Germinal center (tissue), 1 donor: ENCODE data around the gene DHRS1.

Experiments
- DNase-seq: peaks from one replicate; pipeline ENCODE4 v3.0.0; 2012; ENCODE audit warnings: mixed read lengths, low spot score

Gene DHRS1

DNA sequence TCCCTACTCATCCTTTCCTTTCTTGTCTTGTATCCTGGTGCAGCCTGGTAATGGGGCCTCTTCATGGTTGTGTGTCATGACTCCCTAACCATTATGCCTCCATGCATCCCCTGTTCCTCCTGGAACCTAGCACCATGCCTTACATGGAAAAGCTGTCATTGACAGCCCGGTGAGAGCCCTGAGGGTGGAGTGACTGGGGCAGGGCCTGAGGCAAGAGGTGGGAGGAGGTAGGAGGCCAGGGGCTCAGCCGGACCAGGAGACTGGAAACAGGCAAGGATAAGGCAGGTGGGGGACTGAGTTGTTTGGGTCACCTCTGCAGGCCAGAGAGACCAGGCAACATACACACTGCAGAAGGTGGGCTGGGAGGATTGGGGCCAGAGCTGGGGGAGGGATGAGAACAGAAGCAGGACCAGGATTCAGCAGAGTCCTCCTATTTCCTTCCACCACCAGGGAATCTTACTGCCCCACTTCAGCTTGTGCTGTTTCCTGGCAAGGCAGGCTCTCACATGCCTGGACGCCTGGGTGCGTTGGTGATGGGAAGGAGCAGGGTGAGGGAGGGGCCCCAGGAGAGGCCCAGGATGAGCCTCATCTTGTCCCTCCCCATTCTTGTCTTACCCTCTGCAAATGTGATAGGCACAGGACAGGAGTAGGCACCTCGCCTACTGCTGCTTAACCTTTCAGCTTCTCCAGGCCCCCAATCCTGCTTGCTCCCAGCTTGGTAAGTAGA is 10.1 kb upstream of the DHRS1 start, which contains the start of gene LTB4R2:
LTB4R2 (plus strand) TSS at position 603 of the 727 bp plus-strand sequence. CDS start 525 bp downstream, outside the sequence.
- no peak for DNase-seq

DNA sequence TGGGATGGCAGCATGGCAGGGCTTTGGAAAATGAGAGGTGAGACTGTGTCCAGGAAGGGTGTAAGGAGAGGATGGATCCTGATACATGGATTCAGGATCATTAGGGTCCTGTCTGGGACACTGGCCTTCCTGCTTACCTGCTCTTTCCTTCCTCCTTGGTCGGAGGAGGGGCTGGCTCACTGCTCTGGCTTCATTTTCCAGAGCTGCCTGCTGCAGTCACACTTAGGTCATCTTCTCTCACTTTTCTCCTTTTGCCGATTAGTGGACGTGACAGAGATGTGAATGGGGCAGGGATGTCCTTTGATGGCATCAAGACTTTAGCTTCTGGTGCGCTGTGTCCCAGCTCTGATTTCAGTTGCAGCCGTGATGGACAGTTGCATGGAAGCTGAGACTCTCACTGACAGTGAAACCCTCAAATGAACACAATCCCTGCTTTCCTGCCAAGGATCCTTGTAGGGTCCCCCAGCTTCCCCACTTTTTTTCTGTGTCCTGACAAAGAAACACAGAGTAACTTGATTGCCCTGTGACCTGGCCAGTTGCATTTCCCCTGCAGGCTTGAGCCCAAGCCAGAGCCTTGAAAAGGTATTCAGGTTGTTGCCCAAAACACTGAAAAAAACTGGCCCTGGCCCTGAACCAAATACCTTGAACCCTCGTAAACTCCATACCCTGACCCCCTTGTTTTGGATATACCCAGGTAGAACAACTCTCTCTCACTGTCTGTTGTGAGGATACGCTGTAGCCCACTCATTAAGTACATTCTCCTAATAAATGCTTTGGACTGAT is 9.0 kb upstream of the DHRS1 start:
- DNase-seq: no peak

DNA sequence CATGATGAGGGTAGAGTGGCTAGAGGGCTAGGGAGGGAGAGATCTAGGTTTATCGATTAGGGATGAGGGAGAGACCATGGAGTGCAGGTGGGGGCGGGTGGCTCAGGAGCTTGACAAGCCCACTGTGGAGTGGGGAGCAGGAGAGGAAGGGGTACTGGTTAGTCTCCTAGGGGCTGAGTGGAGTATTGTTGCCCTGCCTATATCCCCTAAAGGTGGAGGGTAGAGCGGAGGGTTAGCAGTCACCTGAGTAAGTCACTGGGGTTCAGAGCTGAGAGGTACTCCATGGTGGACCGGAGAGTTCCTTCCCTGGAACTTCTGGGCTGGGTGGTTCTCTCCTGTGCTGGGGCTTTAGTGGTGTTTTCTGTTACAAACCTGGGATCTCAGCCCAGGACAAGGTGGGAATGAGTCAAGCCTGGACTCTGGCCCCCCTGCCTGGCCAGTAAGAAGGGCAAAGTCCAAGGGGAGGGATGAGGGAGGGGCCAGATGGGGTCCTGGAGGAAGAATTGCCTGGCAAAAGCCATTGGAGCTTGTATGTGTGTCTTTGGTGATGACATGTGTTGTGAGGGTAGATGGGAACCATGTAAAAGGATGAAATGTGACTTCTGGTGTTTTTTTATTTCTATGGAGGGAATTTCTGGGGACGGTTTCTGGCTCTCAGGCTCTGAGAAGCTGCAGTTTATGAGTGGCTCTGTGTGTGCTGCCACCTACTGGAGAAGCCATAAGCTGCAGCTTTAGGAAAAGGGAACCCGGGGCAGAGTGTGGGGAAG is 8.2 kb upstream of the DHRS1 start, which contains the start of gene CIDEB:
CIDEB (minus strand) TSS at position 403 of the 767 bp plus-strand sequence; CDS start at position 284, 119 bp downstream.
- peak; percentile 73 for DNase-seq

DNA sequence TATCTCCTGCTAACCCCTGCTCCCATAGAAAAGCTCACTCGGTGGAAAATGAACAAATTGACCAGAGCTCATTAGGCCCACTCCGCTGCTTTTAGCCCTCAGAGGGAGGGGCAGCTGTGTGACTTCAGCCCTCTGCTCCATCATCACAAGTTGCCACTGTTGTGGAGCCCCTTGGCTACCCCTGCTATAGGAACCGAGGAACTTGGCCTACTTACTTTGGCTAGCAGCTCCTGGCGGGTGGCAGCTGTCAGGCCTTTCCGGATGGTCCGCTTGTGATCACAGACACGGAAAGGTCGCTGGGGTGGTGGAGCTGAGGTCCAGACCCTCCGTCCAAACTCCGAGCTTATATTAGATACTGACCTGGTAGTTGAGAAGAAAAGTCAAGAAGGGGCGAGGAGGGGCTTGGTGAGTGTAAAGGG is 7.6 kb upstream of the DHRS1 start:
- DNase-seq: no peak

DNA sequence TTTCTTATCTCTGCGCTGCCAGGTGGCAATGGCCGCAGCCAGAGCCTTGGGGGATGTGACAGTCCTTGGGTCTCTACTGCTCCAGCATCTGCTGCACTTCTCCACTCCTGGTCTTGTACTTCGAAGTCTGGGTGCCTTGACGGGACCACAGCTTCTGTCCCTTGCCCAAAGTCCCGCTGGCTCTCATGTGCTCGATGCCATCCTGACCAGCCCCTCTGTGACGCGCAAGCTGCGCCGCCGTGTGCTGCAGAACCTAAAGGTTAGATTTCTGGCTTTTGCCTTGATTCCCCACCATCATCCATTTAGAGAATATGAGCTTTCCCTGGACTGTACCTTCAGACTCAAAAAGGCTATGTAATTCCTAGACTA is 4.4 kb upstream of the DHRS1 start:
- no peak for DNase-seq

DNA sequence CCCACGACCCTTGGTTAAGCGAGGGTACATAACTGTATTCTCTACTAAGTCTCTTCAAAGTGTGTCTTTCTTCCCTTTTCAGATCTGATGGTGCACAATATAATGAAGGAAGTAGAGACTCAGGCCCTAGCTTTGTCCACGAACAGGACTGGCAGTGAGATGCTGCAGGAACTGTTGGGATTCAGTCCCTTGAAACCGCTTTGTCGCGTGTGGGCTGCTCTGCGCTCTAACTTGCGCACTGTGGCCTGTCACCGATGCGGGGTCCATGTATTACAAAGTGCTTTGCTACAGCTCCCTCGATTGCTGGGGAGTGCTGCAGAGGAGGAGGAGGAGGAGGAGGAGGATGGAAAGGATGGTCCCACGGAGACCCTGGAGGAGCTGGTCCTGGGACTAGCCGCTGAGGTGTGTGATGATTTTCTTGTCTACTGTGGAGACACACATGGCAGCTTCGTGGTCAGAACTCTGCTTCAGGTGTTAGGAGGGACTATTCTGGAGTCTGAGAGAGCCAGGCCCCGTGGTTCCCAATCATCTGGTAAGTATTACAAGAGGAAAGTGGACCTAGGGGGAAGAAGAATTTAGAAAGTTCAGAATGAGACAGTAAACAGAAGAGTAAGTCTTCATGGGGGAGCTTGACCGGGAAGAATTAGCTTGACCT is 873 bp upstream of the DHRS1 start:
- no peak for DNase-seq

DNA sequence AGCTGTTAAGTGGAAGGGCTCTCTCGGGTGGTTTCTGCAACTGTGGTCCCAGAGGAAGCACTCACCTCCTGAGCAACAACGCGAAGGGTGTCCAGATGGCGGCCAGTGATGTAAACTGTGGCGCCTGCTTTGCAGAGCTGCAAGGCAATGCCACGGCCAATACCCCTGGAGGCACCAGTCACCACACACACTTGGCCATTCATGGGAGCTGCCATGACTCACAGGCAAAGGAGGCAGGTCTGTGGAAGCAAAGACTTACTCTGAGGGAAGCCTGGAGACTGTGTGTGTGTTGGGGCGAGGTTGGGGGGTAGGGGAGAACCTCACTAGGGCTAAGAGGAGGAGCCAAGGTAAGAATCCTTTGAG is 707 bp downstream of the DHRS1 start:
- DNase-seq: no peak

DNA sequence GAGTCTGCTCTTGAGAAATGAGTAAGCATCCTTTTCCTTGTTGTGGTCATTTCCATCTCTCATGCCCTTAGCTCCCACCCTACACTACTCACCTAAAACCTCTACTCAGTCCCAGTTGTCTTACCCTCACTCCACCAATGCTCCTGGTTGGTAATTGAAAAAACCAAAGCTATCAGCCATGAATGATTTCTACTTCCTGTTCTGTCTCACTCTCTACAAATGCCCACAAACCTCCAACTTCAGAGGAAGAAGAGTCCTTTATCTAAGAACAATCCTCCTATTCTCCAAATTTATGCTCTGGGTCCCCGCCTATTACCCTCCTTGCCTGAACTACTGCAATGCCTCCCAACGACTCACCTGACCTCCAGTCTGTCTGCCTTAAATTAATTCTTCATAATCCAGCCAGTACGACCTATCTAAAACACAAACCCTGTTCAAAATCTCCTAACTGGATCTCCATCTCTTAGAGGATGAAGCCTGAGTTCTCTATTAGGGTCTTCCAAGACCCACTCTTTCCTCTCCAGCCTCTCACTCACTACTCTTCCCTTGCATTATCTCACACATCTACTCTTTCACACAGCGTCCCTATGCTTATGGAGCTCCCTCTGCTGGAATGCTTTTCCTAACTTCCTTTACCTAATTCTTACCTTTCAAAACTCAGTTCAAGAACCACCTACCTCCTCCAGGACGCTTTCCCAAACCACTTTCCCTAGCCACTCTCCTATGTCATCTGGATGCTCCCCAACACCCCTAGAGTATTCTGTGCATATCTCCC is 2.2 kb downstream of the DHRS1 start:
- no peak for DNase-seq

DNA sequence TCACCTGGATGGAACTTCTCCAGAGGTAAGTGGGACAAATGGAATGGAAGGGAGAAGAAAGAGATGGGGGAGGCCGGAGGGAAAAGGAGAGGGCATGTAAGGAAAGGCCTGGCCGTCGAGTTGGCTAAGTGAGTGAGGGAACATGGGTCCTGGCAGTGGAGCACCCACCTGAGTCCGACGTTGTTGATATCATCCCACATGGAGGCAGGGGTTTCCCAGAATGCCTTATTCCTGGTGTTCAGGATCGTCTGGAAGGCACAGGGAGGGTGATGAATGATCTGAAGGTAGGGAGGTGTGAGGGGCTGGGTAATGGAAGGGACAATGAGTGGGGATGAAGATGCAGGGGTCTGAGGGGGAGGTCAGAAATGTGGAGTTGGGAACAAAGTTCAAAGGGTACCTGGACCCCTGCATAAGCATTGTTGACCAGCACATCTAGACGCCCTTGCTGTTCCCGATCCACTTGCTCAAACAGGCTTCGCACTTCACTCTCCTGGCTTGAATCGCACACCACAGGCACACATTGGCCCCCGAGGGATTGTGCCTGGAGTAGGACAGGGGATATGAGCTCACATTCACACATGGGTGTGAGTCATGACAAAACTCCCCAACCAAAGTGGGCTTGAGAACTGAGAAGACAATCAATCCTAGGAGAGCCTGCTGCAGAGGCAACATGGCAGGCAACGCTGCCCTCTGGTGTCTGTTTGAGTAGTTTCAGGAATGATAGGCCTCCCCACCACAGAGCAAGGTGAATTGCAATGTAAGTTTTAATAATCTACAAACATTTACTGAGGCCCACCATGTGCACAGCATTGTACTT is 3.0 kb downstream of the DHRS1 start:
- DNase-seq: peak; percentile 77

DNA sequence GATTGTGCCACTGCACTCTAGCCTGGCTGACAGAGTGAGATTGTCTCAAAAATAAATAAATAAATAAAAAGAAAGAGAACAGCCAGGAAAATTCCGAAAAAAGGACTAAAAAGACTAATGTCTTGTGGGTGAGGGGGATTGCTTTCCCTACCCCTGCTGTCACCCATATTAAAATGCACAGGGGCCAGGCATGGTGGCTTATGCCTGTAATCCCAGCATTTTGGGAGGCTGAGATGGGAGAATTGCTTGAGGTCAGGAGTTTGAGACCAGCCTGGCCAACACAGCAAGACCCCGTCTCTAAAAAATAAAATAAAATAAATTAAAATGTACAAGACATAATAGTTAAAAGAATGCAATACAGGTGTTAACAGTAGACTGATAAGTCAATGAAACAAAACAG is 6.1 kb downstream of the DHRS1 start:
- no peak for DNase-seq

DNA sequence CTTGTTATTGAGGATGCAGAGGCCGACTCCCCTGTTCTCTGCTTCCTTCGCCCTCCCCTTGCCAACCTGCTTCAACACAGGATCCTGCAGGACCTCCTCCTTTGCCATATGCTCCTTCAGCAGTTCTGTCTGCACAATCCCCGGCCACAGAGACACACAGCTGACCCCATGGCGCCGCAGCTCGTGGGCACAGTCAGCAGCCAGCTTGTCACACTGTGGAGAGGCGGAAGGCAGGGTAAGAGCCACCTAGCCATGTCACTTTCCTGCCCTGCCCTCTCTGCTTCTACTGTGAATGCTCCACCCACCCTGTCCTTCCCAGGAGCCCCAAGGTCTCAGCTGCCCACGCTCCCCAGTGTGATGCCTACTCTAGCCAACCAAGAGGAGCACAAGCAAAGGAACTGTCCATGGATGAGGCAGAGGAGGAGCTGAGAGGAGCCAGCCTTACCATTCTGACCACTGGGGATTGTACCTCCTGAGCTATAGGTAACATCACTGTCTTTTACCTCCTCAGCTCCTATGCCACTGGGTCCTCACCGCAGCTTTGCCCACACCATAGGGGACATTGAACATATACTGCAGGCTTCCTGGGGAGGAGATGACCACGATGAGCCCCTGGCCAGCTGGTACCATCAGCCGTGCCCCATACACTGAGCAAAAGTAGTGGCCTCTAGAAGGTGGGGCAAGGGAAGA is 7.3 kb downstream of the DHRS1 start:
- no peak for DNase-seq

DNA sequence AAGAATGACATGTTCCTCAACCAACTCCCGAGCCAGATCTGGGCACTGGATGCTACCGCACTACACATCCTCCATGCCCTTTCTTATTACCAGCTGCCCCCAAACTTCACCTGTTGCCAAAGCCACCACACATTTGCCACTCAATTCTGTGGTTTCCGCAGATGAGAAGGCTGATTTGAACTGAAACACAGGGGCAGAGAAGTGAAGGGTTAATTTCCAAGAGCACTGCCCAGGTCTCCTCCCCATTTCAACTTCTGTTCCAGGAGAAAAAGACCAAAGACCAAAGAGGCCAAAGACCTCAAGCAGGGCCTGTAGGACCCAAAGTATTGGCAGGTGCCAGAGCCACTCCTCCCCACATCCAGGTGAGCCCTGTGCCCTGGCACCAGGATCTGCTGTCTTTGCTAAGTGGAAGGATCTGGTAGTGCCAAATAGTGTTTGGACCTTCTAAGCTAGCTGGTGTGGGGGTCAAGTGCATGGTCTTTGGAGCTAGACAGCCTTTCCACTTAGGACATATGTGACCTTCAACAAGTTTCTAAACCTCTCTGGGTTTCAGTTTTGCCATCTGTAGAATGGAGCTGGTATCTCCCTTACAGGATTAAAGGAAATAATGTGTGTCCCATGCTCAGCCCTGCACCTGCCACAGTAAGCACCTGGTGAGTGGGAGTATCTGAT is 8.0 kb downstream of the DHRS1 start:
- no peak for DNase-seq

DNA sequence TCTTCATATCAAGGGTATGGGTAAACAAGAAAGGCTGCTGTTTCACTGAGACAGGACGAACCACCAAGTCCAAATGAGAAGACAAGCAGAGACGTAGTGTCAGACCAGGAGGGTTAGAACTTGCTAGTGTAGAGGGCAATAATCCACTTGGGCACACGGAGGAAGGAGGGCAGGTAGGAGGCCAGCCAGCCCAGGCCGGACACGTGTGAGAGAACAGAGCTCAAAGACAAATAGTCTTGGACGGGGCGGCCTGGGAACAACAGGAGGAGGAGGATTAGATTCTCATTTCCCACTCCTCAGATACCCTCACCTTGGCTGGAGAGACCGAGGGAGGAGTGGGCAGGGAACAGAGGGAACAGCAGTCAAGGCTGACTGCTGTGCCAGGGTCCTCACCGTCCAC is 8.8 kb downstream of the DHRS1 start:
- DNase-seq: no peak

DNA sequence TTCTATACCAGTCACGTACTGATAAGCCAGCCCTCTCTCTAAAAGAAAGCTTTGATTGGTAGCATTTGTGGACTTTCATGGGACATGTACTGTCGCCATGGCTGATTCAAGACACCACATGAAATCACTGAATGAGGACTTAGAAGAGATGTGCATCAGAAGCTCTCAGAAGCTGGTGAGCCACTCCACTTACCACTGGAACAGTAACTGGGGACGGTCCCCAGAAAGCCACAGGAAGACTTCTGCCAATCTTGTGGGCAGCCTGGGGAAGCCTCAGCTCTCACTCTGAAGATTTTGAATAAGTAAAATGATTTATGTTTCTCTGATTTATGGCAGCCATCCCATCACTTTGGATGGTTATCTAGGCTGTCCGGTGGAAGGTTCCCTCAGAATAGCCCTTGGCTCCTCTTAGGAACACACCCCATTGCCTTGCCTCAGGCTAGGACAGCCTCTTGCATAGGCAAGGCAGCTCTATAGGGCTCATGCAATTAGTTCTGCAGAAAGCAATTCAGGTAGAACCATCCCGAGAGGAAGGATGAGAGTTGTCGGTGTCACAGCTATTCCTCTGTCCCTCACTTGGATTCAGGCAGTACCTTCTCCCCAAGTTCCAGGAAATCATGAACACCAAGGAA is 9.8 kb downstream of the DHRS1 start:
- no peak for DNase-seq

DNA sequence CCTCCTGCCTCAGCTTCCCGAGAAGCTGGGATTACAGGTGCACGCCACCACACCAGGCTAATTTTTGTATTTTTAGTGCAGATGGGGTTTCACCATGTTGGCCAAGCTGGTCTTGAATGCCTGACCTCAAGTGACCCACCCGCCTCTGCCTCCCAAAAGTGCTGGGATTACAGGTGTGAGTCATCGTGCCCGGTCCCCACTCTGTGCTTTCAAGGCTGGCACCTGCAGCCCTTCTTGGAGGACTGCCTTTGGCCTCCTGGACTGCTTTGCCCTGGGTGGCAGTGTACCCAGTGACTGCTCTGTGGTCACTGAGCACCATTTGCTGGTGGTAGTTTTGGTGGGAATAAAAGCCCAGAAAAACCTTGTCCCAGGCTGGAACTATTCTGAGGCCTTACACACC is 12.6 kb downstream of the DHRS1 start:
- no peak for DNase-seq

DNA sequence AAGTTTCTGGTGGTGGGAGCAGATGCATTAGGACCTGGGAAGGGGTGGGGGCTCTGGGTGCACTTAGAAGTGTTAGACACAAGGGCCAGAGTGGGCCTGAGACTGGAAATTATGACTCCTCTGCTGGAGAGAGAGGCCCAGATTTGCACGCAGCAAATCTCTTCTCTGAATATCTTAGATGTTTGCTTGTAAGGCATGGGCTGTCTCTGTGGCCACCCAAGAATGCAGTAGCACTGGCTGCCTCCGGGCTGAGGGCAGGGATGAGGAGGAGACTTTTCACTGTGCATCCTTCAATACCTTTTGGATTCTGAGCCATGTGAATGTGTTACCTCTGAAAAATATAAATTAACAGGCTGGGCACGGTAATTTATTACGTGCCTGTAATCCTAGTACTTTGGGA is 14.2 kb downstream of the DHRS1 start:
- DNase-seq: no peak

DNA sequence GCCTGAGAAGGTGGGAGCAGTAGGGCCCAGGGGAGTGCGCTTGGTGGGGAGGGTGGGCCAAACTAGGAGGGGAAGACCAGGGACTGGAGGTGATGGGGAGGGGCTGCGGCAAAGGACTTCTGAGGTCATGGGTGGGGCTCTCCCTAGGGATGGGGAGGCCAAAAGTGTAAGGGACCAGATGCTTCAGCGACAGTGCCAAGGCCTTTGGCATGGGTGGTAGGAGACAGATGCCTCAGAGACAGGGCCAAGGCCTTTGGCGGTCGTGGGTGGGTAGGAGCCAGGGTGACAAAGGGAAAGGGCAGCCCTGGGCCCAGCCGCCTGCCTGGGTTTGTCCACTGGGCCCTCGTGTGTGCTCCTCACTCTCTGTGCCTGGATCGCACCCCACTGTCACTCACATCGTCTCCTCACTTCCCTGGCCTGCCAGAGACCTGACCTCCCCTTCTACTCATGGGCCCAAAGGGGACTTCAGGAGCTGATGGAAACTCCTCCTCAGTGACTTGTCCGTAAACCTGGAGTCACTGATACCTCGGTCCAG is 15.0 kb downstream of the DHRS1 start:
- DNase-seq: no peak

DNA sequence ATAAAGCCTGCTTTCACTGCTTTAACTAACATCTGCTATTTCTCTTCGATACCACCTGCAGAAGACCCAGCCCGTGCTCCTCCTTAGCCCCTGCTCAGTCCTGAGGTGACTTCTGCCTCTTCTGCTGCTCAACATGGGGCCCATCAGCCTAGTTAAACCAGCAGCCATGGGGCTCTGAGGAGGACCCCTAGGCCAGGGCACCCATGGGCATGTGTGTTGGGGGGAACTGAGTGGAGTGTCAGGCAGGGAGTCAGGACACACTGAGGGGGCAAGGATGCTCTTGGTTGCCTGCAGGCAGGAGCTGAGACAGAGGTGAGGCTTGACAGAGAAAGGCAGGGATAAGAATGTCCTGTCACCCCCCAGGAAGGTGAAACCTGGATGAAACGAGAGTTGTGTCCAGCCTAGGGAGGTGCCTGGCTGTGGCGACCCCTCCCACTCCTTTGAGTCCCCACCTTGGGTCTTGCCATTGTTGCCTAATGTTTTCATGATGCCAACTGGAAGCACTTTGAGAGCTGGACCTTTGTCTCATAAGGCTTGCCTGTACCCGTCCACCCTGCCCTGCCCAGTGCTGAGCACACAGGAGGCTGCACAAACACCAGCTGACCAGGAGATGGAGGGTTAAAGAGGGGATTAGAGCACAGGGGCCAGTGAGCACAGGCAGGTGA is 15.7 kb downstream of the DHRS1 start:
- no peak for DNase-seq
